Measurements from ENCODE around the gene CTSL. TPM values are rescaled to one million over a fixed set of nuclear protein-coding genes. Genes with fewer than 3 reads are reported as not detected.
"Not testable (repeated sequence)": the region's sequence is repeated elsewhere in the genome, so short reads cannot be mapped to it uniquely, and the experiment has no call there.

CTSL gene
- total RNA-seq, 2 experiments from 2014 or later, result 1.4 to 1.5 TPM

DNA sequence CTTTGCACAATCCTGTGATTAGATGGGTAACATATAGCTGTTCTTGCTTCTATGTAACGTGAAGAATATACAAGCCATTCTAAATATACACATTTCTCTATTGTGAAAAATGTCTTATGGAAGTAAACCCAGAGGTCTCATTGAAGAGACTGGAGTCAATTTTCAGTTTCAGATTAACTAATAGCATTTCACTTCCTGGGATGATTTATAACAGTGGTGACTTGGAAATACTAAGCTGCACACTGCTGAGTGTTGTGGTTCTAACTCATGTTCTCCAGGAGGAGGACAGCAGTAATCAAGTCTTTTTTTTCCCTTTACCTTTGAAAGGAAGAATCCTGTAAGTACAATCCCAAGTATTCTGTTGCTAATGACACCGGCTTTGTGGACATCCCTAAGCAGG is 3.3 kb downstream of the CTSL start:
- Mint-ChIP-seq H3K27ac (no peak overlapping the region), H3K4me1 (peaks cover 6% of the 10 kb centered on the region), H3K36me3 (no peaks in the 10 kb centered on the region), H3K27me3 (peaks cover 35% of the 10 kb centered on the region), H3K4me3 (no peak overlapping the region), H3K9me3 (no peaks in the 10 kb centered on the region)
- no peak for DNase-seq

DNA sequence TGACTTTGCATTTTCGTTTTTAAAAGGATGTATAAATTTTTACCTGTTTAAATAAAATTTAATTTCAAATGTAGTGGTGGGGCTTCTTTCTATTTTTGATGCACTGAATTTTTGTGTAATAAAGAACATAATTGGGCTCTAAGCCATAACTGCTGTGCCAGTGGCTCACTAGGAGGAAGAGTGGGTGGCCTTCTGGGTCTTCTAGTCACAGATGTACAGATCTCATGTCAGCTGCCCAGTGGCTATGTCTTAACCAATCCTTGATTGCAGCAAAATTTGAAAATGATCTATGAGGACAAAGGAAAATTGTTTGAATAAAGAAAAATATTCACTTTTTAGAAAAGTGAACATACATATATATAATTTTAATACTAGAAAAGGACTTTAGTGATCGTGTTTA is 5.4 kb downstream of the CTSL start:
- DNase-seq, result no peak
- no peaks in the 10 kb centered on the region for H3K9me3 Mint-ChIP-seq
- no peaks in the 10 kb centered on the region for H3K36me3 Mint-ChIP-seq
- no peak overlapping the region for H3K4me3 Mint-ChIP-seq
- no peak overlapping the region for H3K27ac Mint-ChIP-seq
- peaks cover 6% of the 10 kb centered on the region for H3K4me1 Mint-ChIP-seq
- H3K27me3 Mint-ChIP-seq, result peaks cover 29% of the 10 kb centered on the region

DNA sequence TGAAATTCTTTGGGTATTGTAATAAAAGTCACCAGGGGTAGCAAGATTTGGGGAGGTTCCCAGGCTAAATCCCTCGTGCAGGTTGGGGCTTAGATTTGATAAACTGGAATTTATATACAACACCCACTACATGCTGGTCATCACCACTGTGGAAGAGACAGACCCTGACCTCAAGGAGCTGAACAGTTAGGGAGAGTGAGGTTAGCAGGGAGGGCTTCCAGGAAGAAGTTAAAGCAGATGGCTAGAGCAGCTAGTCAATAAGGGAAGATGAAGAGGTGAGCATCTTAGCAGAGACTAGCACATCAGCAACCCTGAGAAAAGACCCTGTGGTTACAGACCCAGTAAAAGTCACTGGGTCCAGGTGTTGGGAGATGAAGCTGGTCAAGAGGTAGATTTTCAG is 6.4 kb downstream of the CTSL start:
- peaks cover 29% of the 10 kb centered on the region for H3K27me3 Mint-ChIP-seq
- H3K9me3 Mint-ChIP-seq, result no peaks in the 10 kb centered on the region
- H3K27ac Mint-ChIP-seq, result no peak overlapping the region
- peaks cover 6% of the 10 kb centered on the region for H3K4me1 Mint-ChIP-seq
- no peaks in the 10 kb centered on the region for H3K36me3 Mint-ChIP-seq
- DNase-seq, result no peak
- no peak overlapping the region for H3K4me3 Mint-ChIP-seq

DNA sequence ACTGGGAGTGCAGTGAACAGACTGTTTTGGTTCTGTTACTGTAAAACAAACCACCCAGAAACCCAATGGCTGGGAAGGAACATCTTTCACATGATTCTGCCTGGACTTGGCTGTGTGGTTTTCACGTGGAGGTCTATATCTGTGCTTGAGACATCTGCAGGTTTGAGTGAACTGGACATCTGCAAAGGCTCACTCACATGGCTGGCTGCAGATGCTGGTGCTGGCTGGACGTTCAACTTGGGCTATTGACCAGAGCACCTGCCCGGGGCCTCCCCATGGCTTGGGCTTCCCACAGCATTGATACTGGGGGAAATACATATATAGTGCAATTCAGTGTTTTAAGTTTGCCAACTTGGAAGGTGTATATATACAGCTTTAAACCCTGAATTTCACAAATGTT is 6.8 kb downstream of the CTSL start:
- H3K4me3 Mint-ChIP-seq, result no peak overlapping the region
- DNase-seq, result no peak
- H3K36me3 Mint-ChIP-seq, result no peaks in the 10 kb centered on the region
- peaks cover 33% of the 10 kb centered on the region for H3K27me3 Mint-ChIP-seq
- no peaks in the 10 kb centered on the region for H3K9me3 Mint-ChIP-seq
- peaks cover 6% of the 10 kb centered on the region for H3K4me1 Mint-ChIP-seq
- no peak overlapping the region for H3K27ac Mint-ChIP-seq

DNA sequence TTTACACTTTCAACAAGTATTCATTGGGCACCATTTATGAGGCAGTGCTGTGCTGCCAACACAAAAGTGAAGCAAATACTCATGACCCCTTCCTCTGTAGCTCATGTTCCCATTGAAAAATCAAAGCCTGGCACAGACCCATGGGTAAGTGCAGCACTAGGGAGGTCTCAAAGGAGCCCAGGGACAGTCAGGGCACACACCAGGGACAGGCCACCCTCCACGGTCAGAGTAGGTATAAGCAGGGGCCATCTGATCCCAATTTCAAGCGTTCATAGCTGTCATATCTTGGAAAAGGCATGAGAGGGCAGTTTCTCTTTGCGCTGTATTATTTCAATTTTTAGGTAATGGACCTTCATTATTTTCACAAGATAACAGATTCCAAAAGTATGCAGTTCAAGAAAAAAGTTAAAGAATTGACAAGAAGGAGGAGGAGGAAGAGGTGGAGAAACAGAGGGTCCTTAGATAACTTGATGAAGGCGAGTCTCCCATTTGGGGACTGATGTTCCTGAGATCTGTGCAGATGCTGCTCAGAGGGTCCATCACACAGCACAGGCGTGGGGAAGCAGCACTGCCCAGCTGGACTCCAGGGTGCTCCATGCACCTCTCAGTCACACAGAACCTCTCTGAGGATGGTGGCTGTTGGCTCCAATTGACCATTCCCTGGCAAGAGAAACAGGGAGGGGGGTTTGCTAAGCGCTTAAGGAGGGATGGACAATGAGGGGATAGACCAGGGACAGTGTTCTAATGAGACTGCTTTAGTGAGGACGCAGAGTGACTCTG is 7.5 kb downstream of the CTSL start:
- Mint-ChIP-seq H3K27me3 (peaks cover 39% of the 10 kb centered on the region), H3K4me3 (no peak overlapping the region), H3K36me3 (no peaks in the 10 kb centered on the region), H3K9me3 (peaks cover 3% of the 10 kb centered on the region), H3K4me1 (peaks cover 6% of the 10 kb centered on the region), H3K27ac (no peak overlapping the region)
- no peak for DNase-seq

DNA sequence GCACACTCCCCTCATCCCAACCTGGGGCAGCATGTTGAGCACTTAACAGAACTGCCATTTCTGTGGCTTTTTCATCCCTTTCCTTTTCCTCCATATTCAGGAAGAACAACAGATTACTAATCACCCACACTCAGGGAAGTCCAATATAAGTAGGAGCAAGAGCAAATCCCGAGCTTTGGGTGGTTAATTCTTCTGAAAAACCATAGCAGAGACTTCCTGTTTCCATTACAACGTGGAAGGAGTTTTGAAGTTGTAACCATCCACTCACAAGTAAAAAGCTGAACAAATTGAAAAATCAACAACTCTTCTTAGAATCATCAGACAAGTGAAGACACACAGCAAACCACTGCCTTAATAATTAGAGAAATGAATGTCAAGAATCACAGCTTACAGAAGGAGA is 8.2 kb downstream of the CTSL start:
- Mint-ChIP-seq H3K4me1 (peaks cover 6% of the 10 kb centered on the region), H3K9me3 (peaks cover 3% of the 10 kb centered on the region), H3K27me3 (peaks cover 39% of the 10 kb centered on the region), H3K36me3 (no peaks in the 10 kb centered on the region), H3K27ac (no peak overlapping the region), H3K4me3 (no peak overlapping the region)
- no peak for DNase-seq

DNA sequence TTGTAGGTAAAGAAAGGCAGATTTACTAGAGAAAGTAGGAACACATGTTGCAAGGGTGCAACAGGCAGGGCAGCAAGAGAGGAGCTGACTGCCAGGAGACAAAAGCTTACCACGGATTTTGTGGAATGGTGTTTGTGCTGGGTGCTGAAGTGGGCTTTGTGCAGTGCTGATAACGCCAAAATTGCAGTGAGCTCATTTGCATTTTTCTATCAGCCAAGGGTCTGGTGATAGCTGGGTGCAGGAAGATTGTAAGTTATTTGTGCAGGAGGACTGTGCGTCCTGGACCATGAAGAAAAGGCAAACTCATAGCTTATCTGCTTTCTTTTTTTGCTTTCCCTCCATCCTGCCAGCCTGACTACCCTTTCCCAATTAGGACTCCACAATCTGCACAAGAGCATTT is 13.6 kb downstream of the CTSL start:
- Mint-ChIP-seq H3K36me3 (no peaks in the 10 kb centered on the region), H3K27me3 (peaks cover 40% of the 10 kb centered on the region), H3K27ac (no peak overlapping the region), H3K4me3 (no peak overlapping the region), H3K9me3 (peaks cover 19% of the 10 kb centered on the region), H3K4me1 (peaks cover 2% of the 10 kb centered on the region)
- DNase-seq, result no peak

DNA sequence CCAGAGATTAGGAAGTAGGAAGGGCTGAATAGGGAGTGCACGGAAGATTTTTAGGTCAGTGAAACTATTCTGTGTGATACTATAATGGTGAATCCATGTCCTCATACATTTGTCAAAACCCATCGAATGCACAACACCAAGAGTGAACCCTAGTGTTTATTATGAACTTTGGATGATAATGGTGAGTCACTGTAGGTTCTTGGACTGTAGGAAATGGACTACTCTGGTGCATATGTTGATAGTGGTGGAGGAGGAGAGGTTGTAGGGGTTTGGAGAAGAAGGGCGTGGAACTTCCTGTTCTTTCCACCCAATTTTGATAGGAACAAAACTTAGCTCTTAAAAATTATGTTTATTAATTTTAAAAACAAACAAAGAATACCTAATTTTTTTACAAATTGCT is 14.3 kb downstream of the CTSL start:
- Mint-ChIP-seq H3K4me3 (no peak overlapping the region), H3K27me3 (peaks cover 36% of the 10 kb centered on the region), H3K9me3 (peaks cover 19% of the 10 kb centered on the region), H3K36me3 (no peaks in the 10 kb centered on the region), H3K4me1 (peaks cover 2% of the 10 kb centered on the region), H3K27ac (no peak overlapping the region)
- no peak for DNase-seq

DNA sequence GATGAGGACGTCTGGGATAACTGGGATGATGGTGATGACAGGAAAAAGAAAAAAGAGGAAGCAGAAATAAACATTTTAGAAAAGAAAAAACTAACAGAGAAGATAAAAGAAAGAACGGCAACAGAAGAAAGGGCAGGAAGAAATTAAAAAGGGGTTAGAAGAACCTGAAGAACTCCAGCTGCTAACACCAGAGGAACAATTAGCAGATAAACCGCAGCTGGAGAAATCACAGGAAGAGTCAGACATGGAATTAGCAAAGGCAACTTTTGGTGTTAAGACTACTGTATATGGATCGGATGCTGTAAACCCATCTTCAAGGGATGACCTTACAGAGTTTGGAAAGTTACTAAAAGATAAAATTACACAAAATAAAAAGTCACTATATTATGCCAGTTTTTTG is 15.4 kb downstream of the CTSL start:
- no peaks in the 10 kb centered on the region for H3K36me3 Mint-ChIP-seq
- H3K9me3 Mint-ChIP-seq, result peaks cover 19% of the 10 kb centered on the region
- no peak overlapping the region for H3K27ac Mint-ChIP-seq
- H3K4me1 Mint-ChIP-seq, result peaks cover 2% of the 10 kb centered on the region
- DNase-seq, result no peak
- peaks cover 35% of the 10 kb centered on the region for H3K27me3 Mint-ChIP-seq
- H3K4me3 Mint-ChIP-seq, result no peak overlapping the region

DNA sequence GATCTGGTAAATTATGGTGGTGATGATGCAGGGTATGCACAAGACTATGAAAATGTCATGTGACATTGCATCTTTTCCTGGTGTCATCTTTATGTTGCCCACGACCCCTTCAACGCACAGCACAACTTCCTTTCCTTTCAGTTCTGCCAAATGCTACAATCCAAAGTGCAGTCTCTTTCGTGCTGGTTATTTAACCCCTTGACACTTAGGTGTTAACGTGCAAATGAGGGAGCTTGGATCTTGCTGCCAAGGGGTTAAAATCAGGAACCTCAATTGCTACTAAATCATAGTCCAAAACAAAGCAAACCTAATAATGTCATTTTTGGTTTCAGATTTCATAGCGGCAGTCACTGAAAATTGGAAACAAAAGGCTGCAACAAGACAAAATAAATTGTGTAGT is 16.0 kb downstream of the CTSL start:
- Mint-ChIP-seq H3K27me3 (peaks cover 38% of the 10 kb centered on the region), H3K4me1 (peaks cover 2% of the 10 kb centered on the region), H3K9me3 (peaks cover 19% of the 10 kb centered on the region), H3K27ac (no peak overlapping the region), H3K4me3 (no peak overlapping the region), H3K36me3 (no peaks in the 10 kb centered on the region)
- no peak for DNase-seq

DNA sequence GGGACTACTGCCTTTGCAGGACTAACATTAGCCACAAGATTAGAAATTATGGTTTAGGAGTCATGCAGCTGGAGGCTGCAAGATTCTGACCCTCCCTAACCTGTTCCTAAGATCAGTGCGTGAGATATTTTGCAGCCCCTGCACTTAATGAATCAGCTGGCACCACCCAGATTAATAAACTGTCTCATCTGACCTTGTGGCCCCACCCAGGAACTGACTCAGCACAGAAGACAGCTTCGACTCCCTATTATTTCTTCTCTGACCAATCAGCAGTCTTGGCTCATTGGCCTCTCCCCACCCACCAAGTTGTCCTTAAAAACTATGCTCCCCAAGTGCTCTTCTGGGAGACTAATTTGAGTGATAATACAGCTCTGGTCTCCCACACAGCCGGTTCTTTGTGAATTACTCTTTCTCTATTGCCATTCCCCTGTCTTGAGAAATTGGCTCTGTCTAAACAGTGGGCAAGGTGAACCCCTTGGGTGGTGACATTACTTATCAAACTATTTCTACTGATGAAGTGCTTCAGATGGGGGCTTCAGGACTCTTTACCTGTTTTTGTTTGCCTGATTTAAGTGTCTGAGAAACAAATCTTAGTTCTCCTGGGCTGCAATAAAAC is 17.0 kb downstream of the CTSL start:
- Mint-ChIP-seq H3K4me1 (peaks cover 2% of the 10 kb centered on the region), H3K36me3 (no peaks in the 10 kb centered on the region), H3K4me3 (no peak overlapping the region), H3K27me3 (peaks cover 33% of the 10 kb centered on the region), H3K27ac (no peak overlapping the region), H3K9me3 (peaks cover 19% of the 10 kb centered on the region)
- DNase-seq, result no peak

DNA sequence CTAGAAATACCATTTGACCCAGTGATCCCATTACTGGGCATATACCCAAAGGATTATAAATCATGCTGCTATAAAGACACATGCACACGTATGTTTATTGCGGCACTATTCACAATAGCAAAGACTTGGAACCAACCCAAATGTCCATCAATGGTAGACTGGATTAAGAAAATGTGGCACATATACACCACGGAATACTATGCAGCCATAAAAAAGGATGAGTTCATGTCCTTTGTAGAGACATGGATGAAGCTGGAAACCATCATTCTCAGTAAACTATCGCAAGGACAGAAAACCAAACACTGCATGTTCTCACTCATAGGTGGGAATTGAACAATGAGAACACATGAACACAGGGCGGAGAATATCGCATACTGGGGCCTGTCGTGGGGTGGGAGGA is 18.3 kb downstream of the CTSL start:
- Mint-ChIP-seq H3K9me3 (peaks cover 16% of the 10 kb centered on the region), H3K27me3 (peaks cover 34% of the 10 kb centered on the region)
- H3K36me3 Mint-ChIP-seq, DNase-seq, H3K4me1 Mint-ChIP-seq, H3K4me3 Mint-ChIP-seq, H3K27ac Mint-ChIP-seq: not testable (repeated sequence)

DNA sequence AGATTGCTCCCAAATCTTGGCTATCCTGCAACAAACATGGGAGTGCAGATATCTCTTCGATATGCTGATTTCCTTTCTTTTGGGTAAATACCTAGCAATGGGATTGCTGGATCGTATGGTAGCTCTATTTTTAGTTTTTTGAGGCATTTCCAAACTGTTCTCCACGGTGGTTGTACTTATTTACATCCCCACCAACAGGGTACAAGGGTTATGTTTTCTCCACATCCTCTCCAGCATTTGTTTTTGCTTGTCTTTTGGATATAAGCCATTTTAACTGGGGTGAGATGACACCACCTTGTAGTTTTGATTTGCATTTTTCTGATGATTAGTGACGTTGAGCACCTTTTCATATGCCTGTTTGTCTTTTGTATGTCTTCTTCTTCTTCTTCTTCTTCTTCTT is 20.3 kb downstream of the CTSL start:
- peaks cover 22% of the 10 kb centered on the region for H3K27me3 Mint-ChIP-seq
- DNase-seq, result no peak
- no peak overlapping the region for H3K4me3 Mint-ChIP-seq
- H3K4me1 Mint-ChIP-seq, result peaks cover 1% of the 10 kb centered on the region
- H3K36me3 Mint-ChIP-seq, result no peaks in the 10 kb centered on the region
- H3K9me3 Mint-ChIP-seq, result peaks cover 16% of the 10 kb centered on the region
- no peak overlapping the region for H3K27ac Mint-ChIP-seq

DNA sequence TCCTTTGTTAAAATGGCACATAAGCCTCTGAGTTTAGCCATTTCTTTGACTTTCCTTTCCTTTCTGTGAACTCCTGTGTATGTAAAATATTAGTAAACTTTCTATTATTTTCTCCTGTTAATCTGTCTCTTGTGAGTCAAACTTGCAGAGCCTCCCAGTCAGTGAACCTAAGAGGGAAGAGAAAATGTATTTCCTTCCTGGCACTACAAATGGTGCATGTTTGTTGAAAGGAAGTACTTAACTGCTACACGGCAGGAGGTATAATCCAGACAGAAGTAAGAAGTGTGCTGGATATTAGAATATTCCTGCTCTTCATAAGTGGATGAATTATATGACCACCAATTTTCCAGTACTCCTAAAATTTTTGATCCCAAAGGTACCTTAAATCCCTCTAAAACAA is 23.0 kb downstream of the CTSL start:
- no peak for DNase-seq
- peaks cover 18% of the 10 kb centered on the region for H3K27me3 Mint-ChIP-seq
- H3K27ac Mint-ChIP-seq, result no peak overlapping the region
- H3K4me1 Mint-ChIP-seq, result no peaks in the 10 kb centered on the region
- no peaks in the 10 kb centered on the region for H3K36me3 Mint-ChIP-seq
- peaks cover 5% of the 10 kb centered on the region for H3K9me3 Mint-ChIP-seq
- no peak overlapping the region for H3K4me3 Mint-ChIP-seq

DNA sequence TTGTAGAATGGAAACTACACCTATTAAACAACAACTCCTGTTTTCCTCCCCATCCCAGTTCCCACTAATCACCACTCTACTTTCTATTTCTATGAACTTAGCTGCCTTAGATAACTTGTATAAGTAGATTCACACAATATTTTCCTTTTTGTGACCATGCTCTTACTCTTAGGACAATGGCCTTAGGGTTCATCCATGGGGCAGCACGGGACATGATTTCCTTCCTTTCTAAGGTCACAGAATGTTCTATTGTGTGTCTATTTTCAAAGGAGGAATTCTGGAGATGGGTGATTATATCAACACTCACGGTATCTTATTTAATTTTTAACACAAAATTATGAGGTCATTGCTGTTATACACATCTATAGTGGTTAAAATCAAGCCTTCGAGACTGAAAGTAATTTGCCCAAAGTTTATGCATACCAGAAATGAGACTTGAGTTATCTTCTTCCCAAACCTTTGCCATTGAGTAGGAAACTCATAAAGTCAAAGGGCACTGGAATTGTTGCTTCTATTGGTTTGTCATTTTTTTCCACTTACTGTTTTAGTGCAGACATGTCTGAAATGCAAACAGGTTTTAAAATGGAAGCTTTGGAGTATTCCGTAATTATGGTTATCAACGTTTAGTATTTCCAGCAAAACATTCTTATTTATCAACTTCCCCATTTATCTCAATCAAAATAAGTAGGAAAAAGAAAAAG is 23.6 kb downstream of the CTSL start:
- Mint-ChIP-seq H3K4me3 (no peak overlapping the region), H3K9me3 (peaks cover under 1% of the 10 kb centered on the region), H3K27ac (no peak overlapping the region), H3K27me3 (peaks cover 18% of the 10 kb centered on the region), H3K4me1 (no peaks in the 10 kb centered on the region), H3K36me3 (no peaks in the 10 kb centered on the region)
- no peak for DNase-seq
